ENCODE results near the gene B9D2.

B9D2 gene

GRCh38 chr19:41311072-41311471 is 52.9 kb downstream of the B9D2 start:
- DNase-seq (ENCODE audit: extremely low read depth, low read depth) = no peak
- no peak for TF ChIP-seq CTCF (IDR thresholded peaks at IDR 0.05; ENCODE audit: low read depth, low read length, missing control alignments)
- peak overlapping the region; percentile 64 for H3K4me3 ChIP-seq (replicated peaks; ENCODE audit: low read depth, low read length)

DNA sequence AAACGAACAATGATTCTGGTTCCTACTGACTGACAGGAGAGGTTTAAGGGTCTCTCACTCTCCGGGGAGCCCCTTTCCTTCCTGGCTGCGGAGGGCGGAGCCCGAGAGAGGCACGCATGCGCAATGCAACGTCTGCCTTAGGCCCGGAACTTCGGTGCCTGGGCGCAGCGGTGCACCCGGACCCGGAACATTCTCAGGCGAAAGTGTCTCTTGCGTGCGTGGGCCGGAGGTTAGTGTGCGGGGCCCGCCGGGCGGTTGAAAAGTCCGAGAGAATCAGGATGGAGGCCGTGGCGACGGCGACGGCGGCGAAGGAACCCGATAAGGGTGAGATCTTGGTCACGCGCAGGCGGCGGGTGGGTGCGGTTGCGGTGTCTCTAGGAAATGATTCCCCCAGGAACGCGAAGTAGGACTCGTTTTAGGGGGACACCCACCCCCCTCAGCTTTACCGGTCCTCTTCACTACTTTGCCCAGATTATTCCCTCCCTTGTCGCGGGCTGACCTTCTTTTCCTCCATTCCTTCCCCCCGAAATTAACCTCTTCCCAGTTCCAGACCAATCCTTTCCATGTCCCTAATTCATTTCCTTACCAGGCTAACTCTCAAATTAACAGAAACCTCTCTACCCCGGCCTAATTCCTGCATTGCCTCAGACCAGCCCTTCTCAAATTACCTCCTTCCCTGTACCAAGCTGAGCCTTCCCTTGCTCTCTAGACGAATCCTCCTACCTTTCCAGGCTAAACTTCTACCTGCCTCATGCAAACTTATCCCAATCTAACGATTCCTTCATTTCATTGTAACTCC is 53.7 kb downstream of the B9D2 start, which contains the start of gene CCDC97:
Gene CCDC97, plus strand, starts transcription at position 140 of the 799 bp plus-strand sequence. Its CDS starts 139 bp downstream, at position 279.
- peak; percentile 63 for DNase-seq (ENCODE audit: extremely low read depth, low read depth)
- TF ChIP-seq CTCF (IDR thresholded peaks at IDR 0.05; ENCODE audit: low read depth, low read length, missing control alignments) = no peak
- peak within 1 kb of the TSS; percentile 64 for H3K4me3 ChIP-seq (replicated peaks; ENCODE audit: low read depth, low read length)

DNA sequence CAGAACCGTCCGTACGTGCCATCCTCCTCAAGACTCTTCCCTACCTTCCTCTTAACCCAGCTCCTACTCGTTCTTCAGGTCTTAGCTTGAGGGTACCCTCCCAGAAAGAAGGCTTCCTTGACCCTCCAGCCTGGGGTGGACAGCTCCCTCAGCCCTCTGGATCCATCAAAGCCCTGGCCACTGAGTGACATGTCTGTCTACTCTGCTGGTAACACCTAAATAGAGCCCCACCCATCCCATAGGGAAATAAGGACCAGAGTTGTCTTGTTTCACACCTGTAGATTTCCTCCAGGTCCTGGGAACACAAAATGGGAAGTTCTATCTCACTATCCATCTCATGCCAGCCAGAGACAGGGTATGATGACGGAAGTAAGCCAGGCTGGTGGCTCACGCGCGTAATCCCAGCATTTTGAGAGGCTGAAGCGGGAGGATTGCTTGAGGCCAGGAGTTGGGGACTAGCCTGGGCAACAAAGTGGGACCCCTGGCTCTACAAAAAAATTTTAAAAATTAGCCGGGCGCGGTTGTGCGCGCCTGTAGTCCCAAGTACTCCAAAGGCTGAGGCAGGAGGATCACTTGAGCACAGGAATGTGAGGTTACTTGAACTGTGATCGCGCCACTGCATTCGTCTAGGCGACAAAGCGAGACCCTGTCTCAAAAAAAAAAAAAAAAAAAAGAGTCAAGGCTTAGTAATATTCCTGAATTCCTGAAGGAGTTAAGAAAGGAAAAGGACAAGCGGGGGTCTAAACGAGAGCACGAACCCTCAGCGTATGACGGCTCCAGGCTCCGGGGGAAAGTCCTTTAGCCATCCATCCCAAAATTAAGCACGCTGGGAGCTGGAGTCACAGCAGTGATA is 54.5 kb downstream of the B9D2 start:
- peak overlapping the region; percentile 64 for H3K4me3 ChIP-seq (replicated peaks; ENCODE audit: low read depth, low read length)
- DNase-seq (ENCODE audit: extremely low read depth, low read depth) = no peak
- no peak for TF ChIP-seq CTCF (IDR thresholded peaks at IDR 0.05; ENCODE audit: low read depth, low read length, missing control alignments)

- peak; percentile 85 for DNase-seq (ENCODE audit: extremely low read depth, low read depth)
- peak; percentile 99 for TF ChIP-seq CTCF (IDR thresholded peaks at IDR 0.05; ENCODE audit: low read depth, low read length, missing control alignments)
- H3K4me3 ChIP-seq (replicated peaks; ENCODE audit: low read depth, low read length) = peak overlapping the region; percentile 64
These were observed 55.3 kb downstream of the B9D2 start for GRCh38 chr19:41308450-41309179.

GRCh38 chr19:41307954-41308449 is 55.9 kb downstream of the B9D2 start:
- H3K4me3 ChIP-seq (replicated peaks; ENCODE audit: low read depth, low read length) = no peak overlapping the region
- no peak for TF ChIP-seq CTCF (IDR thresholded peaks at IDR 0.05; ENCODE audit: low read depth, low read length, missing control alignments)
- no peak for DNase-seq (ENCODE audit: extremely low read depth, low read depth)
